HepG2 (cell line): ENCODE results near the gene FBXO24. TPM values are rescaled to one million over a fixed set of nuclear protein-coding genes. Genes with fewer than 3 reads are reported as not detected.
A peak's percentile ranks its signal among the peaks of the same experiment; 100 is the strongest.

Experiments used
- ARID4A ChIP-seq: sonication (generic); formaldehyde crosslinking; IDR thresholded peaks from 2 replicates; pipeline ENCODE4 v1.5.0; 2020; ENCODE audit warnings: mild to moderate bottlenecking, missing genetic modification reagents, borderline replicate concordance
- CBFB ChIP-seq: sonication (generic); formaldehyde crosslinking; IDR thresholded peaks from 2 replicates; pipeline ENCODE4 v1.4.0; 2020; ENCODE audit warnings: missing genetic modification reagents
- FOXA3 ChIP-seq: IDR thresholded peaks from 2 replicates; pipeline ENCODE4 v1.6.1; 2016; ENCODE audit warnings: missing genetic modification reagents, missing compliant biosample characterization
- MED1 ChIP-seq: sonication (generic); formaldehyde crosslinking; IDR thresholded peaks from 2 replicates; pipeline ENCODE4 v1.4.0; 2020; ENCODE audit warnings: missing genetic modification reagents
- SMC3 ChIP-seq: IDR thresholded peaks from 2 replicates; pipeline ENCODE4 v1.6.1; 2011; ENCODE audit warnings: low read length, improper control_type of control experiment
- SOX13 ChIP-seq, 3 experiments: fragments of 450-650 bp in 1 of 3; sonication (generic) in 1 of 3; formaldehyde crosslinking in 1 of 3; IDR thresholded peaks in 2 of 3; conservative IDR thresholded peaks in 1 of 3; 2 replicates each; pipeline versions ENCODE4 v1.5.0 to v1.6.1; 2016 to 2020; ENCODE audit warnings: antibody characterized with exemption in 1 of 3, mild to moderate bottlenecking in 1 of 3, missing compliant biosample characterization in 1 of 3, missing genetic modification reagents in 1 of 3, moderate library complexity in 1 of 3
- SP2 ChIP-seq: sonication (generic); formaldehyde crosslinking; IDR thresholded peaks from 2 replicates; pipeline ENCODE4 v1.5.1; 2020; ENCODE audit warnings: mild to moderate bottlenecking, missing genetic modification reagents
- STAT6 ChIP-seq: sonication (generic); formaldehyde crosslinking; IDR thresholded peaks from 2 replicates; pipeline ENCODE4 v1.4.0; 2020; ENCODE audit warnings: missing genetic modification reagents, mild to moderate bottlenecking, borderline replicate concordance
- ZNF138 ChIP-seq: sonication (generic); formaldehyde crosslinking; IDR thresholded peaks from 2 replicates; pipeline ENCODE4 v1.5.0; 2020; ENCODE audit warnings: mild to moderate bottlenecking, low read depth, missing genetic modification reagents
- ZNF350 ChIP-seq: sonication (generic); formaldehyde crosslinking; IDR thresholded peaks from 2 replicates; pipeline ENCODE4 v1.4.0; 2020; ENCODE audit warnings: mild to moderate bottlenecking, low read depth, missing genetic modification reagents, borderline replicate concordance
- ZNF503 ChIP-seq: sonication (generic); formaldehyde crosslinking; IDR thresholded peaks from 2 replicates; pipeline ENCODE4 v1.4.0; 2020; ENCODE audit warnings: missing genetic modification reagents
- ZNF619 ChIP-seq: sonication (generic); formaldehyde crosslinking; IDR thresholded peaks from 2 replicates; pipeline ENCODE4 v1.4.0; 2020; ENCODE audit warnings: mild to moderate bottlenecking, missing genetic modification reagents
- polyA plus RNA-seq, 8 experiments: library from polyadenylated mRNA; depleted of rRNA in 3 of 8; stranded (reverse) in 7 of 8; unstranded in 1 of 8; fragments of >200 nt; fragmentation: Illumina TruSeq in 4 of 8; extraction: Trizol in 4 of 8; gene quantifications; 2 replicates each; pipeline versions ENCODE4 v1.2.1 to v1.2.3, GENCODE V29; 2011 to 2016; ENCODE audit warnings: low read depth in 4 of 8, missing spikeins in 1 of 8, mixed read lengths in 1 of 8; ENCODE audit not compliant: insufficient read depth in 1 of 8
- total RNA-seq, 5 experiments: library from RNA; depleted of rRNA; stranded (reverse); fragments of >200 nt; fragmentation: Illumina TruSeq; extraction: Trizol; gene quantifications; 2 replicates each; pipeline ENCODE4 v1.2.3, GENCODE V29; 2016; ENCODE audit warnings: low read depth in 1 of 5
- TF ChIP-seq, protein P1 (sequence below): sonication (generic); formaldehyde crosslinking; conservative IDR thresholded peaks from 2 replicates; pipeline ENCODE4 v1.8.1; 2023; ENCODE audit warnings: missing genetic modification reagents
- TF ChIP-seq, protein P2 (sequence below): sonication (generic); formaldehyde crosslinking; IDR thresholded peaks from 2 replicates; pipeline ENCODE4 v1.8.0; 2022; ENCODE audit warnings: mild to moderate bottlenecking, missing genetic modification reagents

Gene FBXO24
- total and polyA plus RNA-seq, 2 of the 13 experiments (the other 11 are each of a cell fraction or from before 2014, with no cell fraction given): 0.20 to 0.55 TPM

DNA sequence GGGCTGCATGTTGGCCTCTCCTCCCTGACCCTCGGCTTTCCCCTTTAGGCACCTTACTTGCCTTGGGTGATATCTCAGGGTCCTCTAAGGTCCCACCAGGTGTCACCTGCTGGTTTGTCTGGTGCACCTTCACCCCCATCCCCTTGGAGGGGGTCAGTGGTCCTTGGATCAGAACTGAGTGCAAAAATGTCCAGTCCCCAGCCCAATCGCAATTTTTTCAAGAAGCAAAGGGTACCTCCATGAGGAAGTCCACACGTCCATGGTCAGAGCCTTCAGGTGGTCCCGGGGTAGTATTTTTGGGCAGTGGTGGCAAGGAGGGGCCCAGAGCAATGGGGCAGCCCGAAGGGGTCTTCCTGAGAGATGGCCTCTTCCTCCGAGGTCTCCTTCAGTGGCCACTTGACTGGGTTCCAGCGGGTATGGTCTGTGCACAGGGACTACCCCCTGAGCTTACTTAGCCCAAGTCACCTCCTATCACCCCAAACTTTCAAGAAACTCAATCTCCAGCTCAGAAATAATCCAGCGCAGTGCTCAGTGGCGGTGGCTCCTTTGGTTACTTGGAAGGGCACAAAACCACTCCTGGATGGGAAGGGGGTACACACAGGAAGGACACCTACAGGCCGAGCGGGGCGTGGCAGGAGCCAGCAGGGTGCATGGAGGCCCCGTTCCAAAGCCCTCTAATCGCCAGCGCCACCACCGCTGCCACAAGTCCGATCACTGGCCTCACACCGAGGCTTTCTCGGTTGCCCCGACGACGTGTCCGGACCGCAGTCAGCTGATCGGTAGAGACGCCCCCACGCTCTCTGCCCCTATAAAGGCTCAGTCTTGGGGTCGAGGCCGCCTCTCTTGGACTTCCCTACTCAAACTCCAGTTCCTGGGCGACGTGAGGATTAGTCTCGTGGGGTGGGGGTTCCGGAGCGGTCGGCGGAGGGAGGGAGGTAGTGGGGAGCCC is 17.0 kb upstream of the FBXO24 start (continued):
- peak; percentile 70; the same call in 1 of the 2 replicates for TF ChIP-seq ARID4A
- TF ChIP-seq SOX13 (IDR thresholded peaks at IDR 0.05): peak; percentile 45
- peak in 1 of 2 experiments; percentile 35; a peak in 2 of 4 replicates for TF ChIP-seq SOX13 (CRISPR knock-in tag; conservative IDR thresholded peaks at IDR 0.05 in 1 of 2, IDR thresholded peaks at IDR 0.05 in 1 of 2)
- TF ChIP-seq ZNF619 (CRISPR knock-in tag): peak; percentile 25; the same call in 1 of the 2 replicates
- peak; percentile 71; the same call in 1 of the 2 replicates for TF ChIP-seq STAT6 (CRISPR knock-in tag)
- TF ChIP-seq ZNF503: peak; percentile 35; the same call in 1 of the 2 replicates
- peak; percentile 57 for TF ChIP-seq FOXA3 (CRISPR knock-in tag)
- TF ChIP-seq CBFB (CRISPR knock-in tag): no peak; the same call in 1 of the 2 replicates
- peak; percentile 31; the same call in 1 of the 2 replicates for TF ChIP-seq ZNF350 (CRISPR knock-in tag)
- peak; percentile 44; the same call in 1 of the 2 replicates for TF ChIP-seq MED1 (CRISPR knock-in tag)
- peak; percentile 25; the same call in 1 of the 2 replicates for TF ChIP-seq SMC3
- no peak for TF ChIP-seq ZNF138 (CRISPR knock-in tag)
- TF ChIP-seq, protein P1, sequence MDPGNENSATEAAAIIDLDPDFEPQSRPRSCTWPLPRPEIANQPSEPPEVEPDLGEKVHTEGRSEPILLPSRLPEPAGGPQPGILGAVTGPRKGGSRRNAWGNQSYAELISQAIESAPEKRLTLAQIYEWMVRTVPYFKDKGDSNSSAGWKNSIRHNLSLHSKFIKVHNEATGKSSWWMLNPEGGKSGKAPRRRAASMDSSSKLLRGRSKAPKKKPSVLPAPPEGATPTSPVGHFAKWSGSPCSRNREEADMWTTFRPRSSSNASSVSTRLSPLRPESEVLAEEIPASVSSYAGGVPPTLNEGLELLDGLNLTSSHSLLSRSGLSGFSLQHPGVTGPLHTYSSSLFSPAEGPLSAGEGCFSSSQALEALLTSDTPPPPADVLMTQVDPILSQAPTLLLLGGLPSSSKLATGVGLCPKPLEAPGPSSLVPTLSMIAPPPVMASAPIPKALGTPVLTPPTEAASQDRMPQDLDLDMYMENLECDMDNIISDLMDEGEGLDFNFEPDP (CRISPR knock-in tag): 0 out of 2 replicates have a peak, but pooled peaks have one; percentile 60
- TF ChIP-seq, protein P2, sequence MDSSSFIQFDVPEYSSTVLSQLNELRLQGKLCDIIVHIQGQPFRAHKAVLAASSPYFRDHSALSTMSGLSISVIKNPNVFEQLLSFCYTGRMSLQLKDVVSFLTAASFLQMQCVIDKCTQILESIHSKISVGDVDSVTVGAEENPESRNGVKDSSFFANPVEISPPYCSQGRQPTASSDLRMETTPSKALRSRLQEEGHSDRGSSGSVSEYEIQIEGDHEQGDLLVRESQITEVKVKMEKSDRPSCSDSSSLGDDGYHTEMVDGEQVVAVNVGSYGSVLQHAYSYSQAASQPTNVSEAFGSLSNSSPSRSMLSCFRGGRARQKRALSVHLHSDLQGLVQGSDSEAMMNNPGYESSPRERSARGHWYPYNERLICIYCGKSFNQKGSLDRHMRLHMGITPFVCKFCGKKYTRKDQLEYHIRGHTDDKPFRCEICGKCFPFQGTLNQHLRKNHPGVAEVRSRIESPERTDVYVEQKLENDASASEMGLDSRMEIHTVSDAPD (CRISPR knock-in tag): peak; percentile 68
- no peak for TF ChIP-seq SP2 (CRISPR knock-in tag)
